HG02840 (cell line): ENCODE measurements around the gene PNPLA2.

Experiments used
- ATAC-seq: cut with Tn5 transposase; IDR thresholded peaks from one replicate; pipeline ENCODE4 v1.9.1; 2021; ENCODE audit warnings: mild to moderate bottlenecking, moderate library complexity, moderate number of reproducible peaks; ENCODE audit not compliant: unreplicated experiment, low FRiP score

The PNPLA2 gene

DNA sequence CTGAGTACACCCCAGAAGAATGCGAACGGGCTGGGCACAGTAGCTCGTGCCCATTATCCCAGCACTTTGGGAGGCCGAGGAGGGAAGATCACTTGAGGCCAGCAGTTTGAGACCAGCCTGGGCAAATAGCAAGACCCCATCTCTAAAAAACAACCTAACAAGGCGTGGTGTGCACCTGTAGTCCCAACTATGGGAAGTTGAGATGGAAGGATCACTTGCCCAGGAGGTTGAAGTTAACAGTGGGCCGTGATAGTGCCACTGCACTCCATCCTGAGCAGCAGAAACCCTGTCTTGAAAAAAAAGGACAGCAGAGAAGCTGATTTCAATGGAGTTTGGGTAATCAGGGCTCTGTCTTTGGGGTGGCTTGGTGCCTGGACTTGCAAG lies 5.7 kb upstream of the PNPLA2 start:
- ATAC-seq, result no peak

DNA sequence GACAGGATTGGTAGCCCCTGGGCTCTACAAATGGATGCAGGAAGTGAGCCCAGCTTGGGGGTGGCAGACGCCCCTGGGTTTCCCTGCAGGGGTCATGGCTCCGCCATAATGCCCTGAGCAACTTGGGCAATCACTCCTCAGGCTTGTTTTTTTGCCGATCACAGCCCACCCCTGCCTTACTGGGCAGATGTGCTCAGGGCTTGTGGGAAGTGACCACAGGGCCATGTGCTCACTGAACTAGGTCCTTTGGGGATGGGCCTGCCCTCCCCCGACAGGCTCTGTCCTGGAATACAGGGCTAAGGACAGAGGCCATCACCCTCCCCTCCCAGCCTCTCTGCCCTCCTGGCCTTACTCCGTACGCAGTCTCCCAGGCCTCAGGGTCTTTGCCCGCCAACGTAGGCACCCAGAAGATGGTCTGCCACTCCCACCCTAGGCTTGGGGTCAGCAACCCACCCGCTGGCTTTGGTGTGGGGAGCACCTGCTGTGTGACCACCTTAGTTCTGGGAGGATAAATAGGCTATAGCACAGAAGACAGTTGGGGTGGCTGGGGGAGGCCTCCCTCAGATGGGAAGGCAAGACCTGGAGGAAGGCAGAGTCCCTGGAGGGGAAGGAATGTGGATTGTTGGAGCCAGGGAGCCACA lies 5.1 kb upstream of the PNPLA2 start:
- ATAC-seq, result no peak

DNA sequence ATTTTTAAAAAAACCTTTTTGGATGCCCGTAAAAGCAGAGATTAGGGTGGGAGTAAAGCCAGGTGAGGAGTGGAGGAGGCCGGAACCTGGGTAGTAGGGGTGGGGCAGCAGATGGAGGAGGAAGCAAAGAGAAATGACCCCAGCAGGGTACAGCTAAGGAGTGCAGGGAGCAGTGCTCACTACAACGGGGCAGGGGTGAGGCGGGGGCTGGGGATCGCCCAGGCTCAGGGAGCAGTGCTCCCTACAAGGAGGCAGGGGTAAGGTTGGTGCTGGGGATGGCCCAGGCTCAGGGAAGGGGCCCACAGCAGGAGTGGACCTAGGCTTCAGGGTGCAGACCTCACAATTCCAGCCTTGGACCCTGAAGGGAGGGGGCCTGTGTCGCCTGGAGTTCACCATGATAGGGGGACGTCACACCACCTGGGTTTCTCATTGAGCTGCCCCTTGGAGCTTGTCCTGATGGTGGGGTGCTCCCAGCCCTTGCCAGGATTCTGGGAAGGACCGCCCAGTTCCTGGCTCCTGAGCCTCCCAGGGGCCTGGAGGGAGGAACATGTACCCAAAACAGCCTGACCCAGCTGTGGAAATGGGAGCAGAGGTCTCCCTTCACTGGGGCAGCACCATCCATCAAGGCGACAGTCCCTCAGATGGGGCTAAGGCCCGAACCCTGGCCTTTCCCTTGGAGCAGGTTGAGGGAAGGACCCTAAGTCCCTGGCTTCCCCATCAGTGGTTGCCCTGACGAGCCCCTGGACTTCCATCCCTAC lies 2.9 kb upstream of the PNPLA2 start:
- no peak for ATAC-seq

DNA sequence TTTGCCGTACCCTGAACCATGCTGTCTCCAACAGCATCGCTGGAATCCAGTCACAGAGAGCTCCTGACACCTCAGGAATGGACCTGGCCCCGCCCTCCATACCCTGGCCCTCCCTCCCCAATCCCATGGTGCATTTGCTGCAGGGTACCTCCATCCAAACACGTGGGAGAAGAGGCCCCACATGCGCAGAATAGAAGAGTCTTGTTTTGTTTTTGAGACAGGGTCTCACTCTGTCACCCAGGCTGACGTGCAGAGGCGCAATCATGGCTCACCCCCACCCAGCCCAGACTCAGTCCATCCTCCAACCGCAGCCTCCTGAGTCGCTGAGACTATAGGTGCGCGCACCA lies 2.3 kb upstream of the PNPLA2 start:
- no peak for ATAC-seq

DNA sequence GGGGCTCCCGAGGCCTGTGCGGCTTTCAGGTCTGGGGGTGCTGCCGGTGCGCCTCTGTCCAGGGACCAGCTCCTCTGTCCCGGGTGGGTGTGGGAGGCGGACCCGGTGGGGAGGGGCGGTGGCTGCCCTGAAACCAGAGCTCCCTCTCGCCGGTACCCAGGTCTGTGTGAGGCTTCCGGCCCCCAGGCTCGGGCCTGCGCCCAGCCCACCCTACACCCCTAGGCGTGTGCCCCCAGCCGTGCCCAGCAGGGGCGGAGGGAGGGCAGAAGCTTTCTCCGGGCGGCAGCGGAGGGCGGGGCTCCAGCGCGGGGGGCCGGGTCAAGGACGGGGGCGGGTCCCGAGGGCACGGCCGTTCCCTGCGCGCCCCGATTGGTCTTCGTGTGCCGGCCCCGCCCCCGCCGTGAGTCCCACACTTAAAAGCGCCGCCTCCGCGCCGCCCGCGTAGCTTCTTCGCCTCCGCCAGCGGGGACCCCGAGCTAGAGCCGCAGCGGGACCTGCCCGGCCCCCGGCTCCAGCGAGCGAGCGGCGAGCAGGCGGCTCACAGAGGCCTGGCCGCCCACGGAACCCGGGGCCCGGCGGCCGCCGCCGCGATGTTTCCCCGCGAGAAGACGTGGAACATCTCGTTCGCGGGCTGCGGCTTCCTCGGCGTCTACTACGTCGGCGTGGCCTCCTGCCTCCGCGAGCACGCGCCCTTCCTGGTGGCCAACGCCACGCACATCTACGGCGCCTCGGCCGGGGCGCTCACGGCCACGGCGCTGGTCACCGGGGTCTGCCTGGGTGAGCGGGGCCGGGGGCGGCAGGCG lies 616 bp downstream of the PNPLA2 start:
- peak; percentile 62 for ATAC-seq

DNA sequence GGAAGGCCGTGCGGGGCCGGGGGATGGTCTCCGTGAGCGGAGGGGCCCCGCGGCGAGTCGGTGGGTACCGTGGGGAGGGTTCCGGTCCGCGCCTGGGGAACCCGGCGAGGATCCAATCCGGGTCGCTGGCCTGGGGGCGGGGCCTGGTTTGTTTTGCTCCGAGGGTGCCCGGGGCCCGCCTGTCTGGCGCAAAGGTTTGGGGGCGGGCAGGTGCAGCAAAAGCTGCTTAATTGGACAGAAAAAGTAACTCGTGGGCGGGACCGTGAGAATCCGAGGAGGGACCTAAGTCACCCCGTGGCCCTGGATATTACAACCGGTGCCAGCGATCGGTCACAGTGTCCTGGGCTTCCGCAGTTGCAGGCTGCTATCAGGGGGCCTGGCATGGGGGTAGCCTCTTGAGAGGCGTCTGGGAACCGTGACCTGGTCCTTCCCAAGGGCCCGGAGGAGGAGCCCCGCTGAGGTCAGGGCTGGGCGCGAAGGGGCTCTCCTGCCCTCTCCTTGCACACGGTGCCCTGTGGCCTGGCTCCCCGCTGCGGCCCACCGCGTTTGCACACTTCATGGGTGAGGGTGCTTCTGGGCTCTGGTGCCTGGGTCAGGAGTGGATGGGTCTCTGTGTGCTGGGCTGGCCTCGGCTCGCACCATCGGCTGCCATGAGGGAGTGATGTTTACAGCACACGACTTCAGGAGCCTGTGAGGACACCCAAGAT lies 1.4 kb downstream of the PNPLA2 start:
- peak; percentile 53 for ATAC-seq

DNA sequence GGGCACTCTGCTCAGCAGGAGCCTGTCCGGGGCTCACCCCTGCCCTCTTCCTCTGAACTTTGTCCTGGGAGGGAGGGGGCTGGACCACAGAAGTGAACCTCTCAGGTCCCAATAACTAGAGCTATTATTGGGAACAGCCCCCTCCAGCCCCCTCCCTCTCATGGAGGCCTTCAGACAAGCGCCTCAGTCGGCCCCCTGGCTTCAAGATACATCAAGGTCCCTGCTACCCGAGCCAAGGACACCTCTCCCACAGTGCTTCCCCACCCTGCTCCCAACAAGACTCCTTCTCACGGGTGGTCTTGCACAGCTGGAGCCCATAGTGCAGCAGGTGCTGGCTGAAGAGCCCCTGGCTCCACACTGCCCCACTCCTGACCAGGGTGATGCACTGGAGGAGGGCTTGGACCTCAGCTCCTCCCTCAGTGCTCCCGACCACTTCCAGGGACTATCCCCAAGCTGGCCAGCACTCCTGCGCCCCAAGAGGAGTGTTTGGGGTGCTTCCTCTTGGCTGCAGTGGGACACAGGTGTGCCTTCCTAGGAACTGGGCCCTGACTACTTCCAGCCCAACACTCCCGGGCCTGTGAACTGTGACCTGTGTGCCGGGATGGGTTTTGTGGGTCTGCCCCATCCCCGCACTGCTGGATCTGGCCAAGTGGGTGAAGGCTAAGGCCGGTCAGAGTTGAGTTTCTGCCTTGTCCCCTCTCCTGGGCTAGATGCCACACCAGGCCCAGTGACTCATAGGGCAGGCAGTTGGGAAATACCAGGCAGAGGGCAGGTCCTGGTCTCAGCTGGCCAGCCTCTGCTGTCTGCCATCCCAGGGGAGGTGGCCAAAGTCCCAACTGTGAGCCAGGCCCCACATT lies 2.2 kb downstream of the PNPLA2 start:
- no peak for ATAC-seq

DNA sequence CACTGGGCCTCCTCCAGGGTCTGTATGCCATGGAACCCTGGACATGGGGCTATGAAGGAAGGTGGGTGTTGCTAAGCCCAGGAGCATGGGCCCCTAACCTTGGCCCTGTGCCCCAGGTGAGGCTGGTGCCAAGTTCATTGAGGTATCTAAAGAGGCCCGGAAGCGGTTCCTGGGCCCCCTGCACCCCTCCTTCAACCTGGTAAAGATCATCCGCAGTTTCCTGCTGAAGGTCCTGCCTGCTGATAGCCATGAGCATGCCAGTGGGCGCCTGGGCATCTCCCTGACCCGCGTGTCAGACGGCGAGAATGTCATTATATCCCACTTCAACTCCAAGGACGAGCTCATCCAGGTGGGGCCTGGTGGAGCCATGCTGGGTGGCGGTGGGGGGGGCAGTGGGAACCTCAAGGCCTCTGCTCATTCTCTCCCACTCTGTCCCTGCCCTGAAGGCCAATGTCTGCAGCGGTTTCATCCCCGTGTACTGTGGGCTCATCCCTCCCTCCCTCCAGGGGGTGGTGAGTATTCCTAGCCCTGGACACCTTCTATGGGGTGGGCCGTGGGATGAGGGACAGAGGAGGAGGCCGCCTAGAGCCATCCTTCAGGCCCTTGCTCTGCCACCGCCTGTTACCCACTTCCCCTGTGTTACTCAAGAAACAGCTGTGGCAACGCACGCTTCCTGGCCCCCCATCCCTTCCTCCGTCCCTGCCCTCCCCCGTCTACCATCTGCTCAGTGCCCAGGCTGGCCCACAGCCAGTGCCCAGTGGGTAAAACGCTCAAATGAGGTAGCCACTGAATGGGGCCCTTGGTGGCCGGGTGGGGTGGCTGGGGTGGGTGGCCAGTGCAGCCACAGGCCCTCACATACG lies 3.0 kb downstream of the PNPLA2 start:
- no peak for ATAC-seq

DNA sequence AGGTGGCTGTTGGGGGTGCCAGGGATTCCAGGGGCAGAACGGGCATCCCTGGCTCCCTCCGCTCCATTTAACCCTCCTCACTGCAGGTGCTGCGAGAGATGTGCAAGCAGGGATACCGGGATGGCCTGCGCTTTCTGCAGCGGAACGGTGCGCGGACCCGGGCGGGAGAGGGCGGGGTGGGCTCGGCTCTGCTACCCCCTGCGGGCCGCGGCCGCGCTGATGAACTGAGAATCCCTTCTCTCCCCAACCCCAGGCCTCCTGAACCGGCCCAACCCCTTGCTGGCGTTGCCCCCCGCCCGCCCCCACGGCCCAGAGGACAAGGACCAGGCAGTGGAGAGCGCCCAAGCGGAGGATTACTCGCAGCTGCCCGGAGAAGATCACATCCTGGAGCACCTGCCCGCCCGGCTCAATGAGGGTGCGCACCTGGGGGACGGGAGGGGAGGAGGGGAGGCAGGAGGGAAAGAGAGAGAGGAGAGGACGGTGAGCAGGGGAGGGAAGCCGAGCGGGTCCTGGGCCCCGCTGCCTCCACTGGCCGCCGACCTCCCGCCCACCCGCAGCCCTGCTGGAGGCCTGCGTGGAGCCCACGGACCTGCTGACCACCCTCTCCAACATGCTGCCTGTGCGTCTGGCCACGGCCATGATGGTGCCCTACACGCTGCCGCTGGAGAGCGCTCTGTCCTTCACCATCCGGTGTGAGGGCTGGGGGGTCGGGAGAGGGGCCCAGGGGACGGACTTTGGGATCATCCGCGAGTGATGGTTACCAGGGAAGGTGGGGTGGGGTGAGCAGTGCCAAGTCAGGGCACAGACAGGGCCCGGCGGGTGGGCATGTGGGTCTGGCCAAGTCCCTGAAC lies 5.0 kb downstream of the PNPLA2 start:
- ATAC-seq, result no peak

DNA sequence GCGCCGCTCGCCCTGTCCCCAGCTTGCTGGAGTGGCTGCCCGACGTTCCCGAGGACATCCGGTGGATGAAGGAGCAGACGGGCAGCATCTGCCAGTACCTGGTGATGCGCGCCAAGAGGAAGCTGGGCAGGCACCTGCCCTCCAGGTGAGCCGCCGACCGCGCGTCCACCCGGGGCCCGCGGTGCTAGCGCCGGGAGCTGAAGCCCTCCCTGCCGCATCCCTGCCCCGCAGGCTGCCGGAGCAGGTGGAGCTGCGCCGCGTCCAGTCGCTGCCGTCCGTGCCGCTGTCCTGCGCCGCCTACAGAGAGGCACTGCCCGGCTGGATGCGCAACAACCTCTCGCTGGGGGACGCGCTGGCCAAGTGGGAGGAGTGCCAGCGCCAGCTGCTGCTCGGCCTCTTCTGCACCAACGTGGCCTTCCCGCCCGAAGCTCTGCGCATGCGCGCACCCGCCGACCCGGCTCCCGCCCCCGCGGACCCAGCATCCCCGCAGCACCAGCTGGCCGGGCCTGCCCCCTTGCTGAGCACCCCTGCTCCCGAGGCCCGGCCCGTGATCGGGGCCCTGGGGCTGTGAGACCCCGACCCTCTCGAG lies 5.7 kb downstream of the PNPLA2 start:
- no peak for ATAC-seq

DNA sequence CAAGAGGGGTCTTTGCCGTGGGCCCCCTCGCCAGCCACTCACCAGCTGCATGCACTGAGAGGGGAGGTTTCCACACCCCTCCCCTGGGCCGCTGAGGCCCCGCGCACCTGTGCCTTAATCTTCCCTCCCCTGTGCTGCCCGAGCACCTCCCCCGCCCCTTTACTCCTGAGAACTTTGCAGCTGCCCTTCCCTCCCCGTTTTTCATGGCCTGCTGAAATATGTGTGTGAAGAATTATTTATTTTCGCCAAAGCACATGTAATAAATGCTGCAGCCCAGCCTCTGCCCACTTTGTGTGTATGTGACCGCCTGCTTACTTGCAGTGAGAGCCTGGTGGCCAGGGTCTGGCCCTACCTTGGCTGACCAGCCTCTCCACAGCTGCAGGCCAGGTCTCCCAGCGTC lies 6.2 kb downstream of the PNPLA2 start:
- no peak for ATAC-seq

DNA sequence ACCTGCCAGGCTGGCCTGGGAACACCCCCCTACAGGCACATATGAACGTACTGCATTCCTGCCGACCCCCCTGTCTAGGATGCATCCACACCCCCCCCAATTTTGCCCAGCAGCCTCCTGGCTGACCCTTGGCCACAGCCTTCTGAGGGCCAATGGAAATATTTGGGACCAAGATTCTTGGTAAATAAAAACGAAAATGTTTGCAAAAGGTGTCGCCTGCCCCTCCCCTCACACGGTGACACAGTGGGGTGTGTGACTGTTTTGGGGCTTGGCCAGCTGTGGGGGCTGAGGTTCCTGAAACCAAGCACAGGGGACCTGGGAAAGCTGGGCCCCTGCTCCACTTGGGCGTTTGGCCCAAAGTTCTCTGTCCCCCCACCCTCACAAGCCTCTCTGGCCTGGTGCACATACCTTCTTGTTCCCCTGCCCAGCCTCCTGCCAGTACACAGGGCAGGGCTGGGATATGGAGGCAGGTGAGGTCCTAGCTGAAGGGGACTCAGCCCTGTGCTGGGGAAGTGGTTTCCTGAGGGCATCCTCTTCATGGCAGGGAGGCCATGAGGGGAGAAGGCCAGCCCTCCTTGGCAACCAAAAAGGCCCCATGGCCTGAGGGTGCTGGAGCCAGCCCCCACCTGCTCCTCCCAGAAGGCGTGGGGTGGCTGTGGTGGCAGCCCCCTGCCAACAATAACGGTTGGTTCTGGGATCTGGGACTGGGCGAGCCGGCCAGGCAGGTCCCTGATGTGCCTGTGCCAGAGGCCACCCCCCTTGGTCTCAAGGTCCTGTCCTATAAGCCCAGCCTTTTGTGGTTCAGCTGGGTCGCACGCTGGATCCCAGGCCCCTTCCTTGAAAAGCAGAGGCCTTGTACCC lies 6.9 kb downstream of the PNPLA2 start:
- ATAC-seq, result no peak

DNA sequence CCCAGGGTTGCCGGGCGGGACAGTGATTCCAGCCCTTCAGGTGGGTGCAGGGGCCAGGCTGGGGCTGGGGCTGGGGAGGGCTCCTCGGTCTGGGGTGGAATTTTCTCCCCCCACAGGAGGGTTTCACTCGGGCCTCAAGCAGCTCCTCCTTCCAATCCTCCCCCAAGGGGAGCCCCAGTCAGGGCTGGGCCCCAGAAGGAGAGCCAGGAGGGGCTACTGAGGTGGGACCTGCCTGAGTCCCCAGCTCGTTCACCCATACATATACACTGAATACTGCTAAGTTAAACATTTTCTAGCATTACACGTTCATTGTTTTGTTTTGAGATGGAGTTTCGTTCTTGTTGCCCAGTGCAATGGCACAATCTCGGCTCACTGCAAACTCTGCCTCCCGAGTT lies 7.5 kb downstream of the PNPLA2 start:
- ATAC-seq, result no peak

DNA sequence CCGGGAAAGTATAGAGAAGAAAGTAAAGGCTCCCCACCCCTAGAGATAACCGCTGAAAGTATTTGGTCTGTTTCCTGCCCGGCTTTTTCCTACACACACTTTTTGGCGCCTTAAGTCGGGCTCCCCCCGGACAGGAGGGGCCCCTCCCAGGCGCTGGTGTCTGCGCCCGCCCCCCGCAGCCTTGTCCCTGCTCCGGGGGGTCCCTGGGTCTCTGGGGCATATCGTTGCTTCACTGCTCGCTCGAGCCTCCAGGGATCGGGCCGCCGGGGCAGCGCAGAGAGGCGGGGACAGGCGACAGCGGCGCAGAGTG lies 8.1 kb downstream of the PNPLA2 start:
- no peak for ATAC-seq

DNA sequence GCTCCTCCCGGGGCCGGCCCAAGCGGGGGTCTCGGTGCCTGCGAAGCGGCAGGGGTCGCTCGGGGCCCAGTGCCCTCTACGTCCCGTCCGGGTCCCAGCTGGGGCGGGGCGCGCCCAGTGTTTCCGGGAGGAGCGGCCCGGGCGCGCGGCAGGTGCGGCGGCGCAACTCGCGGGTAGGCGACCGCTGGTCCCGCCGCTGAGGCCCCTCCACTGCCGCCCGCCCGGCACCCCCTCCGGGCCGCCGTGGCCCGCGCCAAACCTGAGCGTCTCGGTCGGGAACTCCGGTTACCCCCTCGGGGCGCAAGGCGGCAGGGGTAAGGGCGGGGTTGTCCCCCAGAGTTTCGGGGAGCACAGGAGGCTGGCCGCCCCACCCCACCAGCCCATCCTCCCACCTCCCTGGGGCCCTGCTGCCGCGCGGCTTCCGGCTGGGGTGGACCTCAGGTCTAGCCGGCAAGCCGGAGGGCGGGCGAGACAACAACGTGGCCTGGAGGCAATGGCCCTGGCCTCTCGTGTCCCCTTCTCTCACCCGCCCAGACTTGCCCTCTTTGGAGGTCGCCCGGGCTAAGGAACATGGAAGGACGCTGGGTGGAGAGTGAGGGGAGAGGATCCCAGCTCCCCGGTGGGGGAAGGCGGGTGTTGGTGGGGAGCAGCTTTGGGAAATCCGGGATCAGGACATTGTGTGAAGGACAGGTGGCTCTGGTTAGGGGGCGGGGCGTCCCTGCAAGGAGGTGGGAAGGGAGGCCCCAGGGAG lies 8.6 kb downstream of the PNPLA2 start:
- no peak for ATAC-seq

DNA sequence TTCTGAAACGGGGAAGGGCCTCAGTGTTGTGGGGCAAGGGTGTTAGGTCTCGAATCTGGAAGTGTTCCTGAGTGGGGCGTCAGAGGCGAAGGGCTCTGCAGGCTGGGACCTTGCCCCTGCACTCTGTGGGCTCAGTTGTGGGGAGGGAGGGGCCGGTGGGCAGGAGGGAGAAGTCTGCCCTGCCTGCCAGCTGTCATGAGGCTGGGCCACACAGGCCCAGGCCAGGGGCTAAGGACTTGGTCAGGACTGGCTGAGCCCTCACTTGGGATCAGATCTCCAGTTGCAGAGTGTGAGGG lies 9.1 kb downstream of the PNPLA2 start, which contains the start of gene CRACR2B:
Gene CRACR2B (plus strand): TSS at position 23 of the 296 bp plus-strand sequence. CDS start 689 bp downstream, outside the sequence.
- ATAC-seq, result no peak
